ENCODE data around the gene IL36A.

IL36A gene

DNA sequence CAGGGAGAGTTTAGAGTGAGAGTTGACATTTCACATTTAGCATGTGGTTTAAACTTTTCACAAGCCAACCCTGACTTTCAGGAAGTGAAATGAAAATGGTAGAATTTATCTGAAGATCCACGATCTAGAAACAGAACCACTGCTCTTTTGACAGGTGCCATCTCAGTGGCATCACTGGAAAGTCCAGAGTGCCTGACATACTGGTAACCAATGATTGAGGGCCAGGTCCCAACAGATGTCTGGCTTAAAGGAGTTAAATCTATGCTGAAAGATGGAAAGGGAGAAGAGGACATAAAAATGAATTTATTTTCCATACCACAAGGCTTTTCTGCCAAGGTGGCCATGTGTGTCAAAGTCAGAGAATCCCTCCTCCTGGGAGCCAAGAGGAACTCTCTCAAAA, 24.7 kb upstream of the IL36A start:
- CTCF ChIA-PET, result no interaction called here
- no peak for TF ChIP-seq SUZ12 (IDR thresholded peaks at IDR 0.05)
- TF ChIP-seq NFRKB (IDR thresholded peaks at IDR 0.05), result no peak
- no peak for TF ChIP-seq LEF1 (IDR thresholded peaks at IDR 0.05; ENCODE audit: borderline replicate concordance)
- TF ChIP-seq, protein P1, sequence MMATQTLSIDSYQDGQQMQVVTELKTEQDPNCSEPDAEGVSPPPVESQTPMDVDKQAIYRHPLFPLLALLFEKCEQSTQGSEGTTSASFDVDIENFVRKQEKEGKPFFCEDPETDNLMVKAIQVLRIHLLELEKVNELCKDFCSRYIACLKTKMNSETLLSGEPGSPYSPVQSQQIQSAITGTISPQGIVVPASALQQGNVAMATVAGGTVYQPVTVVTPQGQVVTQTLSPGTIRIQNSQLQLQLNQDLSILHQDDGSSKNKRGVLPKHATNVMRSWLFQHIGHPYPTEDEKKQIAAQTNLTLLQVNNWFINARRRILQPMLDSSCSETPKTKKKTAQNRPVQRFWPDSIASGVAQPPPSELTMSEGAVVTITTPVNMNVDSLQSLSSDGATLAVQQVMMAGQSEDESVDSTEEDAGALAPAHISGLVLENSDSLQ (IDR thresholded peaks at IDR 0.05), result no peak
- no peak for TF ChIP-seq L3MBTL2 (conservative IDR thresholded peaks at IDR 0.05)
- no peak for TF ChIP-seq FOXK2 (IDR thresholded peaks at IDR 0.05)
- no peak for TF ChIP-seq SP1 (IDR thresholded peaks at IDR 0.05)
- TF ChIP-seq FOXM1 (IDR thresholded peaks at IDR 0.05; ENCODE audit: borderline replicate concordance), result no peak
- no peak for TF ChIP-seq HDGF (IDR thresholded peaks at IDR 0.05; ENCODE audit: borderline replicate concordance)
- no peak for TF ChIP-seq ARNT (IDR thresholded peaks at IDR 0.05)
- POLR2A ChIA-PET, result no interaction called here
- no peak for DNase-seq (ENCODE audit: extremely low spot score)

DNA sequence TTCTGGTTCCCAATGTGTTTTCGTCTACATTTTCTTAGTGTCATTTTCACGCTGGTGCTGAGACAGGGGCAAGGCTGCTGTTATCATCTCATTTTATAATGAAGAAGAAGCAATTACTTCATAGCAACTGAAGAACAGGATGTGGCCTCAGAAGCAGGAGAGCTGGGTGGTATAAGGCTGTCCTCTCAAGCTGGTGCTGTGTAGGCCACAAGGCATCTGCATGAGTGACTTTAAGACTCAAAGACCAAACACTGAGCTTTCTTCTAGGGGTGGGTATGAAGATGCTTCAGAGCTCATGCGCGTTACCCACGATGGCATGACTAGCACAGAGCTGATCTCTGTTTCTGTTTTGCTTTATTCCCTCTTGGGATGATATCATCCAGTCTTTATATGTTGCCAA, 20.2 kb upstream of the IL36A start:
- ChIA-PET CTCF (interaction anchor here (0.8 kb wide), 1 partner anchor 25 kb away, joined by 4 read pairs; no protein-coding TSS in a partner anchor), POLR2A (no interaction called here)
- TF ChIP-seq ELF4 (IDR thresholded peaks at IDR 0.05), result no peak
- no peak for TF ChIP-seq LEF1 (IDR thresholded peaks at IDR 0.05; ENCODE audit: borderline replicate concordance)
- no peak for TF ChIP-seq HDGF (IDR thresholded peaks at IDR 0.05; ENCODE audit: borderline replicate concordance)
- TF ChIP-seq ARNT (IDR thresholded peaks at IDR 0.05), result no peak
- TF ChIP-seq FOXA1 (IDR thresholded peaks at IDR 0.05), result no peak
- TF ChIP-seq BHLHE40 (IDR thresholded peaks at IDR 0.05; ENCODE audit: borderline replicate concordance), result no peak
- TF ChIP-seq, protein P1 (IDR thresholded peaks at IDR 0.05), result no peak
- TF ChIP-seq ZNF384 (IDR thresholded peaks at IDR 0.05), result no peak
- no peak for TF ChIP-seq L3MBTL2 (conservative IDR thresholded peaks at IDR 0.05)
- TF ChIP-seq FOXM1 (IDR thresholded peaks at IDR 0.05; ENCODE audit: borderline replicate concordance), result no peak
- no peak for TF ChIP-seq SUZ12 (IDR thresholded peaks at IDR 0.05)
- no peak for TF ChIP-seq FOXK2 (IDR thresholded peaks at IDR 0.05)
- no peak for TF ChIP-seq SP1 (IDR thresholded peaks at IDR 0.05)
- TF ChIP-seq CTBP1 (IDR thresholded peaks at IDR 0.05; ENCODE audit: borderline replicate concordance), result no peak
- no peak for TF ChIP-seq NFRKB (IDR thresholded peaks at IDR 0.05)
- TF ChIP-seq TARDBP (IDR thresholded peaks at IDR 0.05), result no peak
- DNase-seq (ENCODE audit: extremely low spot score), result no peak

DNA sequence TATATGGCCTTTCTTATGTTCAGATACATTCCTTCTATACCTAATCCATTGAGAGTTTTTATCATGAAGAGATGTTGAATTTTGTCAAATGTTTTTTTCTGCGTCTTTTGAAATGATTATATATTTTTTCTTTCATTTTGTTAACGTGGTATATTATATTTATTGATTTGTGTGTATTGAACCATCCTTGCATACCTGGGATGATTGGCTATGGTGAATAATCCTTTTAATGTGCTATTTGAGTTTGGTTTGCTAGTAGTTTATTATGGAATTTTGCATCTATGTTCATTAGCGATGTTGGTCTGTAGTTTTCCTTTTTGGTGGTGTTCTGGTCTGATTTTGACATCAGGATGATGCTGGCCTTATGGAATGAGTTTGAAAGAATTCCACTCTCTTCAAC, 15.6 kb upstream of the IL36A start:
- DNase-seq (ENCODE audit: extremely low spot score), result no peak
- POLR2A ChIA-PET, result no interaction called here
- CTCF ChIA-PET, result no interaction called here
- no peak for TF ChIP-seq SUZ12 (IDR thresholded peaks at IDR 0.05)
- no peak for TF ChIP-seq ARNT (IDR thresholded peaks at IDR 0.05)
- TF ChIP-seq, protein P1 (IDR thresholded peaks at IDR 0.05), result no peak
- TF ChIP-seq NFRKB (IDR thresholded peaks at IDR 0.05), result no peak
- TF ChIP-seq CTBP1 (IDR thresholded peaks at IDR 0.05; ENCODE audit: borderline replicate concordance), result no peak
- TF ChIP-seq LEF1 (IDR thresholded peaks at IDR 0.05; ENCODE audit: borderline replicate concordance), result no peak
- no peak for TF ChIP-seq ELF4 (IDR thresholded peaks at IDR 0.05)
- TF ChIP-seq FOXK2 (IDR thresholded peaks at IDR 0.05), result no peak
- TF ChIP-seq BHLHE40 (IDR thresholded peaks at IDR 0.05; ENCODE audit: borderline replicate concordance), result no peak
- TF ChIP-seq HDGF (IDR thresholded peaks at IDR 0.05; ENCODE audit: borderline replicate concordance), result no peak
- TF ChIP-seq FOXM1 (IDR thresholded peaks at IDR 0.05; ENCODE audit: borderline replicate concordance), result no peak

DNA sequence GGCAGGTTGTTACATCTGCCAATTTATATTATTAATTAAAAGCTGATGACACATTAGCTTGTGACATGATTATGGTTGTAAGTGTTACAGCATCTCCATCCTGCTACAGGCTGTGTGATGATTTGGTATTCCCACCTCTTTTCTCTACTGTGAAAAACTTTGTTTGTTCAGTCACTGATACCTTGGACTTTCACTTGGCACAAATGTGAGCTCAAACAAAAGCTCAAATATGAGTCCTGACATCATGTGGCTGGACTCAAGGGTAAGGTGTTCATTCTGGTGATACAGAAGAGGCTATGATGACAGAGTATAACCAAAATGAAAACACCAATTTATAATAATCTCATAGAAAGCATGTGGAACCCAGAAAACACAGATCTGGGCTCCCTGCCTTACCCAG, 11.4 kb upstream of the IL36A start:
- CTCF ChIA-PET, result no interaction called here
- TF ChIP-seq SUZ12 (IDR thresholded peaks at IDR 0.05) (no peak), CTBP1 (IDR thresholded peaks at IDR 0.05; ENCODE audit: borderline replicate concordance) (no peak), FOXA1 (IDR thresholded peaks at IDR 0.05) (no peak), TARDBP (IDR thresholded peaks at IDR 0.05) (no peak), SP1 (IDR thresholded peaks at IDR 0.05) (no peak)
- POLR2A ChIA-PET, result no interaction called here
- no peak for DNase-seq (ENCODE audit: extremely low spot score)

DNA sequence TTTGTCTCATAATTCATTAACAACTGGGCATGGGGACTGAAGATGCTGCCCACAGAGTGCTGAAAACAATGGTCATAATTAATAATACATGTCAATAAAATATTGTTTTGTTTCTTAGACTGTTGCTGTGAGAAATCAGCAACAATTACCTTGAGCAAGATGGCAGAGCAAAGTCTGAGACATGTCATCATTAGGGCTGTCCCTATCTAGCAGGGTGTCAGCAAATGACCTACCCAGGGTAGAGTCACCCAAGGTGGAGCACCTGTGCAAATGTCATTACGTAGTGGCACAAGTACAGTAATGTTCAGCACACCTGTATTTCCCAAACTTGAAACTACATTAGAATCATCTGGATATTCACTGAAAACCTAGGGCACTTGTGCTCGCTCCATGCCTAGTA, 10.6 kb upstream of the IL36A start:
- CTCF ChIA-PET, result no interaction called here
- POLR2A ChIA-PET, result no interaction called here
- TF ChIP-seq BHLHE40 (IDR thresholded peaks at IDR 0.05; ENCODE audit: borderline replicate concordance), result no peak
- TF ChIP-seq CTBP1 (IDR thresholded peaks at IDR 0.05; ENCODE audit: borderline replicate concordance), result no peak
- no peak for TF ChIP-seq HDGF (IDR thresholded peaks at IDR 0.05; ENCODE audit: borderline replicate concordance)
- TF ChIP-seq LEF1 (IDR thresholded peaks at IDR 0.05; ENCODE audit: borderline replicate concordance), result no peak
- no peak for TF ChIP-seq FOXM1 (IDR thresholded peaks at IDR 0.05; ENCODE audit: borderline replicate concordance)
- no peak for TF ChIP-seq NFRKB (IDR thresholded peaks at IDR 0.05)
- TF ChIP-seq, protein P1 (IDR thresholded peaks at IDR 0.05), result no peak
- TF ChIP-seq TARDBP (IDR thresholded peaks at IDR 0.05), result no peak
- TF ChIP-seq FOXA1 (IDR thresholded peaks at IDR 0.05), result no peak
- no peak for TF ChIP-seq L3MBTL2 (conservative IDR thresholded peaks at IDR 0.05)
- TF ChIP-seq SUZ12 (IDR thresholded peaks at IDR 0.05), result no peak
- TF ChIP-seq SP1 (IDR thresholded peaks at IDR 0.05), result no peak
- TF ChIP-seq ZNF384 (IDR thresholded peaks at IDR 0.05), result no peak
- no peak for TF ChIP-seq ARNT (IDR thresholded peaks at IDR 0.05)
- TF ChIP-seq ELF4 (IDR thresholded peaks at IDR 0.05), result no peak
- DNase-seq (ENCODE audit: extremely low spot score), result no peak

DNA sequence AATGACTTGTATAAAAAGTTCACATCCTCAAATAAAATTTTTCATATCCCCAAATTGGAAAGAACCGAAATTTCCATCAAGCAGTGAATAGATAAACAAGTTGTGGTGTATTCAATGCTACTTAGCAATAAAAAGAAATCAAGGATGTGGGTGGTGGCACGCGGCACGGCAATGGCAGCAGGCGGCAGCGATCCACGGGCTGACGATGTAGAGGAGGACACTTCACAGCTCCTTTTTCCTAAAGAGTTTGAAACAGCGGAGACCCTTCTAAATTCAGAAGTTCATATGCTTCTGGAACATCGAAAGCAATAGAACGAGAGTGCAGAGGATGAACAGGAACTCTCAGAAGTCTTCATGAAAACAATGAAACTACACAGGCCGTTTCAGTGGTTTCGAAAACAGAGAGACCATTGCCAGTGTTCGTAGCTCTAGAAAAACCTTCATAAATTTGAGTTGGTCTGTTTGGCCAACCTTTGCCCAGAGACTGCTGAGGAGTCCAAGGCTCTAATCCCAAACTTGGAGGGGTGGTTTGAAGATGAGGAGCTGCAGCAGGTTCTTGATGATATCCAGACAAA, 9.8 kb upstream of the IL36A start:
- TF ChIP-seq ARNT (IDR thresholded peaks at IDR 0.05) (no peak), LEF1 (IDR thresholded peaks at IDR 0.05; ENCODE audit: borderline replicate concordance) (no peak), SP1 (IDR thresholded peaks at IDR 0.05) (no peak), ZNF384 (IDR thresholded peaks at IDR 0.05) (no peak), FOXK2 (IDR thresholded peaks at IDR 0.05) (no peak), NFRKB (IDR thresholded peaks at IDR 0.05) (no peak), BHLHE40 (IDR thresholded peaks at IDR 0.05; ENCODE audit: borderline replicate concordance) (no peak), CTBP1 (IDR thresholded peaks at IDR 0.05; ENCODE audit: borderline replicate concordance) (no peak), SUZ12 (IDR thresholded peaks at IDR 0.05) (no peak), FOXA1 (IDR thresholded peaks at IDR 0.05) (no peak), TARDBP (IDR thresholded peaks at IDR 0.05) (no peak), HDGF (IDR thresholded peaks at IDR 0.05; ENCODE audit: borderline replicate concordance) (no peak)
- no peak for DNase-seq (ENCODE audit: extremely low spot score)
- POLR2A ChIA-PET, result no interaction called here
- CTCF ChIA-PET, result no interaction called here
